ENCODE measurements around the gene FAM156A.
"Not testable (repeated sequence)": the region's sequence is repeated elsewhere in the genome, so short reads cannot be mapped to it uniquely, and the experiment has no call there.

DNA sequence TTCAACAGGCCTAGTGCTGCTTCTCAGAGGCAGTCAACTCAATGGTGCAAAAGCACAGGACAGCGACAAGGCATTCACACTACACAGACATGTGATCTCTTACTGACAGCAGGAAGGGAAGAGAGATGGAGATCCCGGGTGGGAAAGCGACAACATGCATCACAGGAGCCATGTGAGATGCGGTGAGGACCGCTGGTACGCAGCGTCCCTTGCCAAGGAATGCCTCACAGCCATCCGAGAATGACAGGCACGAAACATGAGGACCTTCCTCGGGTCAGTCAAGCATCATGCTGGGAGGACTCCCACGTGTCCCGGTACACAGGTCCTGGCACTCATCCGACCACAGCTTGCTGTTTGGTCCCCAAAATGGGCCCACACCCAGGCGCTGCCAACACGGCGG, 10.8 kb downstream of the FAM156A start:
- not testable (repeated sequence) for TF ChIP-seq POLR2AphosphoS5, EP300 (IDR thresholded peaks at IDR 0.05)
- TF ChIP-seq, protein P1, sequence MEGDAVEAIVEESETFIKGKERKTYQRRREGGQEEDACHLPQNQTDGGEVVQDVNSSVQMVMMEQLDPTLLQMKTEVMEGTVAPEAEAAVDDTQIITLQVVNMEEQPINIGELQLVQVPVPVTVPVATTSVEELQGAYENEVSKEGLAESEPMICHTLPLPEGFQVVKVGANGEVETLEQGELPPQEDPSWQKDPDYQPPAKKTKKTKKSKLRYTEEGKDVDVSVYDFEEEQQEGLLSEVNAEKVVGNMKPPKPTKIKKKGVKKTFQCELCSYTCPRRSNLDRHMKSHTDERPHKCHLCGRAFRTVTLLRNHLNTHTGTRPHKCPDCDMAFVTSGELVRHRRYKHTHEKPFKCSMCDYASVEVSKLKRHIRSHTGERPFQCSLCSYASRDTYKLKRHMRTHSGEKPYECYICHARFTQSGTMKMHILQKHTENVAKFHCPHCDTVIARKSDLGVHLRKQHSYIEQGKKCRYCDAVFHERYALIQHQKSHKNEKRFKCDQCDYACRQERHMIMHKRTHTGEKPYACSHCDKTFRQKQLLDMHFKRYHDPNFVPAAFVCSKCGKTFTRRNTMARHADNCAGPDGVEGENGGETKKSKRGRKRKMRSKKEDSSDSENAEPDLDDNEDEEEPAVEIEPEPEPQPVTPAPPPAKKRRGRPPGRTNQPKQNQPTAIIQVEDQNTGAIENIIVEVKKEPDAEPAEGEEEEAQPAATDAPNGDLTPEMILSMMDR (IDR thresholded peaks at IDR 0.05), result not testable (repeated sequence)

All from esophagus muscularis mucosa (tissue), 4 donors.